A673 (cell line): Measurements from ENCODE around the gene PRSS22.

ENCODE experiments used
- CTCF ChIP-seq: fragments of 300-800, 200-600 bp; sonication (generic); conservative IDR thresholded peaks from 2 replicates; pipeline ENCODE4 v1.5.1; 2017; ENCODE audit warnings: low read depth, mild to moderate bottlenecking, antibody characterized with exemption, low read length, moderate library complexity, mixed read lengths
- EZH2 ChIP-seq: fragments of 200-600 bp; sonication (generic); IDR thresholded peaks from 2 replicates; pipeline ENCODE4 v1.6.1; 2017; ENCODE audit warnings: borderline replicate concordance, low read depth, mild to moderate bottlenecking, mixed read lengths, antibody characterized with exemption, low read length; ENCODE audit not compliant: poor library complexity, severe bottlenecking

- TF ChIP-seq CTCF: no peak
- TF ChIP-seq EZH2: no peak
These were observed 28.2 kb downstream of the PRSS22 start, which contains the start of gene ZG16B for GRCh38 chr16:2829501-2830354.
